ENCODE measurements around the gene SPRR1B. TPM values are rescaled to one million over a fixed set of nuclear protein-coding genes. Genes with fewer than 3 reads are reported as not detected.

SPRR1B gene
- total RNA-seq, 1 donor from 2014 or later, result 93.7 TPM

GRCh38 chr1:152993186-152993585 is 37.8 kb upstream of the SPRR1B start:
- no peaks in the 10 kb centered on the region for H3K36me3 Mint-ChIP-seq

GRCh38 chr1:152995842-152996241 is 35.2 kb upstream of the SPRR1B start:
- no peak for DNase-seq (ENCODE audit: extremely low spot score, unreplicated experiment)
- H3K4me3 Mint-ChIP-seq, result no peak overlapping the region
- no peak for TF ChIP-seq CTCF (conservative IDR thresholded peaks at IDR 0.05)
- no peaks in the 10 kb centered on the region for H3K36me3 Mint-ChIP-seq
- H3K4me1 Mint-ChIP-seq (ENCODE audit: unreplicated experiment), result no peaks in the 10 kb centered on the region
- no peak overlapping the region for H3K27ac Mint-ChIP-seq
- no peaks in the 10 kb centered on the region for H3K9me3 Mint-ChIP-seq
- no peaks in the 10 kb centered on the region for H3K27me3 Mint-ChIP-seq

More at GRCh38 chr1:152993186-152993585, 37.8 kb upstream of the SPRR1B start:
- Mint-ChIP-seq H3K27ac (no peak overlapping the region), H3K4me1 (ENCODE audit: unreplicated experiment) (no peaks in the 10 kb centered on the region), H3K9me3 (no peaks in the 10 kb centered on the region), H3K4me3 (no peak overlapping the region), H3K27me3 (no peaks in the 10 kb centered on the region)
- TF ChIP-seq CTCF (conservative IDR thresholded peaks at IDR 0.05), result no peak
- DNase-seq (ENCODE audit: extremely low spot score, unreplicated experiment), result no peak

GRCh38 chr1:152996633-152997400 is 34.2 kb upstream of the SPRR1B start:
- TF ChIP-seq CTCF (conservative IDR thresholded peaks at IDR 0.05), result no peak
- Mint-ChIP-seq H3K4me3 (no peak overlapping the region), H3K27ac (no peak overlapping the region), H3K4me1 (ENCODE audit: unreplicated experiment) (no peaks in the 10 kb centered on the region), H3K9me3 (no peaks in the 10 kb centered on the region), H3K36me3 (no peaks in the 10 kb centered on the region), H3K27me3 (no peaks in the 10 kb centered on the region)
- DNase-seq (ENCODE audit: extremely low spot score, unreplicated experiment), result no peak

GRCh38 chr1:152997901-152998300 is 33.1 kb upstream of the SPRR1B start:
- peaks cover 3% of the 10 kb centered on the region for H3K27me3 Mint-ChIP-seq
- H3K9me3 Mint-ChIP-seq, result no peaks in the 10 kb centered on the region
- no peaks in the 10 kb centered on the region for H3K36me3 Mint-ChIP-seq
- H3K4me1 Mint-ChIP-seq (ENCODE audit: unreplicated experiment), result no peaks in the 10 kb centered on the region
- no peak overlapping the region for H3K27ac Mint-ChIP-seq
- H3K4me3 Mint-ChIP-seq, result no peak overlapping the region
- TF ChIP-seq CTCF (conservative IDR thresholded peaks at IDR 0.05), result no peak
- DNase-seq (ENCODE audit: extremely low spot score, unreplicated experiment), result no peak

- Mint-ChIP-seq H3K4me1 (ENCODE audit: unreplicated experiment) (no peaks in the 10 kb centered on the region), H3K9me3 (no peaks in the 10 kb centered on the region), H3K27ac (no peak overlapping the region), H3K36me3 (no peaks in the 10 kb centered on the region), H3K27me3 (peaks cover 3% of the 10 kb centered on the region), H3K4me3 (no peak overlapping the region)
- no peak for TF ChIP-seq CTCF (conservative IDR thresholded peaks at IDR 0.05)
- DNase-seq (ENCODE audit: extremely low spot score, unreplicated experiment), result no peak
Measured at GRCh38 chr1:152998476-152998875, 32.5 kb upstream of the SPRR1B start.
